Fibroblast of gingiva (primary cell): ENCODE results near the gene RBM20.
A peak's percentile ranks its signal among the peaks of the same experiment; 100 is the strongest.
"Not testable (repeated sequence)": the region's sequence is repeated elsewhere in the genome, so short reads cannot be mapped to it uniquely, and the experiment has no call there.

Experiments
- DNase-seq: peaks from one replicate; pipeline ENCODE4 v3.0.0-alpha.2; 2011; ENCODE audit warnings: low read depth

RBM20 gene

GRCh38 chr10:110643653-110644597 is at the start of gene RBM20:
RBM20 (plus strand) TSS chr10:110644336; CDS start chr10:110644455, 119 bp downstream.
- no peak for DNase-seq

- DNase-seq, result no peak
These were observed 46.7 kb upstream of the RBM20 start for GRCh38 chr10:110597476-110597875.

- peak; percentile 51 for DNase-seq
These were observed 43.5 kb upstream of the RBM20 start for GRCh38 chr10:110600487-110601101.

GRCh38 chr10:110601581-110601980 is 42.6 kb upstream of the RBM20 start:
- no peak for DNase-seq

GRCh38 chr10:110608087-110608486 is 36.0 kb upstream of the RBM20 start:
- DNase-seq, result no peak

GRCh38 chr10:110609605-110610004 is 34.5 kb upstream of the RBM20 start:
- no peak for DNase-seq

GRCh38 chr10:110610308-110610774 is 33.8 kb upstream of the RBM20 start:
- DNase-seq, result peak; percentile 21

- DNase-seq, result not testable (repeated sequence)
These were observed 33.4 kb upstream of the RBM20 start for GRCh38 chr10:110610781-110611180.

- no peak for DNase-seq
These were observed 32.0 kb upstream of the RBM20 start for GRCh38 chr10:110612087-110612486.

- DNase-seq, result no peak
These were observed 31.5 kb upstream of the RBM20 start for GRCh38 chr10:110612629-110613028.

- DNase-seq, result no peak
These were observed 30.7 kb upstream of the RBM20 start for GRCh38 chr10:110613341-110613995.

GRCh38 chr10:110613996-110614495 is 30.1 kb upstream of the RBM20 start:
- no peak for DNase-seq

GRCh38 chr10:110615057-110615747 is 28.9 kb upstream of the RBM20 start:
- DNase-seq, result no peak

GRCh38 chr10:110616493-110617033 is 27.6 kb upstream of the RBM20 start:
- DNase-seq, result no peak

GRCh38 chr10:110617425-110618229 is 26.5 kb upstream of the RBM20 start:
- no peak for DNase-seq

GRCh38 chr10:110618230-110618610 is 25.9 kb upstream of the RBM20 start:
- no peak for DNase-seq

GRCh38 chr10:110619514-110620397 is 24.4 kb upstream of the RBM20 start:
- no peak for DNase-seq

- no peak for DNase-seq
These were observed 23.8 kb upstream of the RBM20 start for GRCh38 chr10:110620398-110620719.

- not testable (repeated sequence) for DNase-seq
These were observed 20.8 kb upstream of the RBM20 start for GRCh38 chr10:110623316-110623715.
